ENCODE results near the gene ATP10B. TPM values are rescaled to one million over a fixed set of nuclear protein-coding genes. Genes with fewer than 3 reads are reported as not detected.

ATP10B gene
- total RNA-seq, 6 experiments from 2014 or later: not detected

DNA sequence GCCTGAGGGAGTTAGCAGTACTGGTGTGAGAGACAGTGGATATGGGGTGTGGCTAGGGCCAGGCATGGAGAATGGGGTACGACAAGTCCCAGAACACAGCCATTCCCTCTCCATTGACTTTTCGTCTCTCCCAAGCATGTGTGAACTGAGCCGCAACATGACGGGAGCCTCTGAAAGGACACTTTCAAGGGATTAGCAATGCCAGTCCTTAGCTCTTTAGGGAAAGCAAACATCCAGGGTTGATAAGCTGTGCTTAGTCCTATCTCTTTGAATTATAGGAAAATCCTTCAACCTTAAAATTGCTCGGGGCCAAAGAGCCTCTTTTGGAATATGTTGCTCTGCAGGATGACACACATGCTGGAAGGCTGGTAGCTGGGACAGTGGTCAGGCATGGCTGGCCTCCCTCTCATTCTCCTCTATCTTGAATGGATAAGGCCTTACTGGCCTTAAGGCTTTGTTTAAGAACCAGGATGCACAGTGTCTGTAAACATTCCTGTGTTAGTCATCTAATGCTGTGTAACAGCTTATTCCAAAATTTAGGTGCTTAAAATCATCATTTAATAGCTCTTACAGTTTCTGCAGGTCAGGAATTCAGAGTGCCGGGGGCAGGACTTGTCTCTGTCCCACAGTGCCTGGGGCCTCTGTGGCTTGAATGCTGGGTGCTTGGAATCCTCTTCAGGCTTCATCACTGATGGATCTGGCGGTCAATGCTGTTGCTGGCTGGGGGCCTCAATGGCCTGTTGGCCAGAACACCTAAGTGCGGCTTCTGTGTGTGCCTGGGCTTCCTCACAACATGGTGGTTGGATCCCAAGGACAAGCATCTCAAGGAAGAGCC is 335.1 kb downstream of the ATP10B start:
- Mint-ChIP-seq H3K4me3 (no peak overlapping the region), H3K27ac (no peak overlapping the region), H3K36me3 (ENCODE audit: low read depth) (no peaks in the 10 kb centered on the region), H3K9me3 (no peaks in the 10 kb centered on the region), H3K4me1 (ENCODE audit: low read depth) (no peaks in the 10 kb centered on the region), H3K27me3 (ENCODE audit: insufficient read depth) (peaks cover 13% of the 10 kb centered on the region)
- TF ChIP-seq, protein P1, sequence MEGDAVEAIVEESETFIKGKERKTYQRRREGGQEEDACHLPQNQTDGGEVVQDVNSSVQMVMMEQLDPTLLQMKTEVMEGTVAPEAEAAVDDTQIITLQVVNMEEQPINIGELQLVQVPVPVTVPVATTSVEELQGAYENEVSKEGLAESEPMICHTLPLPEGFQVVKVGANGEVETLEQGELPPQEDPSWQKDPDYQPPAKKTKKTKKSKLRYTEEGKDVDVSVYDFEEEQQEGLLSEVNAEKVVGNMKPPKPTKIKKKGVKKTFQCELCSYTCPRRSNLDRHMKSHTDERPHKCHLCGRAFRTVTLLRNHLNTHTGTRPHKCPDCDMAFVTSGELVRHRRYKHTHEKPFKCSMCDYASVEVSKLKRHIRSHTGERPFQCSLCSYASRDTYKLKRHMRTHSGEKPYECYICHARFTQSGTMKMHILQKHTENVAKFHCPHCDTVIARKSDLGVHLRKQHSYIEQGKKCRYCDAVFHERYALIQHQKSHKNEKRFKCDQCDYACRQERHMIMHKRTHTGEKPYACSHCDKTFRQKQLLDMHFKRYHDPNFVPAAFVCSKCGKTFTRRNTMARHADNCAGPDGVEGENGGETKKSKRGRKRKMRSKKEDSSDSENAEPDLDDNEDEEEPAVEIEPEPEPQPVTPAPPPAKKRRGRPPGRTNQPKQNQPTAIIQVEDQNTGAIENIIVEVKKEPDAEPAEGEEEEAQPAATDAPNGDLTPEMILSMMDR (IDR thresholded peaks at IDR 0.05): no peak
- DNase-seq: no peak

DNA sequence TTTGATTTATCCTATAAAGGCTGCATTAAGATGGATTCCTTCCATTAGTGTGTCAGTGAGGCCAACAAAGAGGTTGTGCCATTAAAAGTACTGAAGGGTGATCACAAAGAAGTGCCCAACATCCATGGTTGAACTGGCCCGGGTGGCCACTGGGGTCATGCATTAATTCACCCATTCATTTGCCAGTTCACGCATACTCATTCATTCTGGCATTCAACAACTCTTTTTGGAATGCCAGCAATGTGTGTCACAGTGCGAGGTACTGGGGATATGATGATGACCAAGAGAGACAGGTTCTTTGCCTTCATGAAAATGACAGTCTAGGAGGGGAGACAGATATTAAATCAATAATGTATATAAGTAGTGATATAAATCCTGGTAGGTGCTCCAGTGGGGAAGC is 337.1 kb downstream of the ATP10B start:
- Mint-ChIP-seq H3K9me3 (no peaks in the 10 kb centered on the region), H3K27me3 (ENCODE audit: insufficient read depth) (peaks cover 20% of the 10 kb centered on the region), H3K36me3 (ENCODE audit: low read depth) (no peaks in the 10 kb centered on the region), H3K4me1 (ENCODE audit: low read depth) (no peaks in the 10 kb centered on the region), H3K4me3 (no peak overlapping the region), H3K27ac (no peak overlapping the region)
- TF ChIP-seq, protein P1 (IDR thresholded peaks at IDR 0.05): no peak
- DNase-seq: no peak

DNA sequence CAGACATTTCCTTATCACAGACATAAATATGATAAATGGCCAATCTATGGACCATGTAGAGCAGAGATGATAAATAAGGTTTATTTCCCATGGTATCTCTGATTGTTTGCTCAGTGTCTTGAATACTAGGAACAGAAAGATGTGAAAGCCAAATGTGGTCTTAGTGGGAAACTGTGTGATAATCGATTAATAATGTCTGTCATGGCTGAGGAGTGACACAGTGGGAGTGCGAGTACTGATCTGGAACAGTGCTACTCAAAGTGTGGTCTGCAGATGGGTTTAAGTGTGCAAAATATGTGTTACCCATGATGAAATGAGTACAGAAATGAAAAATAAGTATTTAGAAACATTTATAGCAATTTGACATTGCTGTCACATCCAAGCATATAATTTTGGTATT is 337.8 kb downstream of the ATP10B start:
- TF ChIP-seq, protein P1 (IDR thresholded peaks at IDR 0.05): no peak
- Mint-ChIP-seq H3K27me3 (ENCODE audit: insufficient read depth) (peaks cover 17% of the 10 kb centered on the region), H3K4me1 (ENCODE audit: low read depth) (peaks cover 4% of the 10 kb centered on the region), H3K9me3 (no peaks in the 10 kb centered on the region), H3K36me3 (ENCODE audit: low read depth) (no peaks in the 10 kb centered on the region), H3K4me3 (no peak overlapping the region), H3K27ac (no peak overlapping the region)
- DNase-seq: no peak

DNA sequence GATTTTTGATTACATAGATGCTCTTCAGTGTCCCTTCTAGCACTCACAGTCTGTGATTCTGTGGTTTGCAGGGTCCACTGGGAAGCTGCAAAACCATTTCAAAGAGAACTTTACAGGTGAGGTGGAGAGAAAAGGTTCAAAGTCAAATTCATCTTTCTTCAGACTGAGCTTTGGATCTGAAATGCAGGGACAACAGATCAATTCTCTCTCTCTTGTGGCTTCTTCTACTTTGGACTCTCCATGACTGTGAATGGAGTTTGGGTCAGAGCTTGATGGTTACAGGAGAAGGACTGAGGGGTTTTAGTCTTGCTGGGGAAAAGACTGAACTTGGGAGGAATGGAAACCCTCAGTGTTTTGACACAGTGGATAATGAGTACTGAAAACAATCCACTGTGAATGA is 338.5 kb downstream of the ATP10B start:
- H3K4me1 Mint-ChIP-seq (ENCODE audit: low read depth): peaks cover 11% of the 10 kb centered on the region
- TF ChIP-seq, protein P1 (IDR thresholded peaks at IDR 0.05): no peak
- DNase-seq: no peak
- no peak overlapping the region for H3K4me3 Mint-ChIP-seq
- H3K9me3 Mint-ChIP-seq: no peaks in the 10 kb centered on the region
- H3K36me3 Mint-ChIP-seq (ENCODE audit: low read depth): no peaks in the 10 kb centered on the region
- no peak overlapping the region for H3K27ac Mint-ChIP-seq
- peaks cover 16% of the 10 kb centered on the region for H3K27me3 Mint-ChIP-seq (ENCODE audit: insufficient read depth)

Measured in HFFc6 (cell line).